ENCODE measurements around the gene IGFBP5. TPM values are rescaled to one million over a fixed set of nuclear protein-coding genes. Genes with fewer than 3 reads are reported as not detected.

IGFBP5 gene
- total RNA-seq, 4 donors from 2014 or later = 313 to 1,402 (median 682) TPM

DNA sequence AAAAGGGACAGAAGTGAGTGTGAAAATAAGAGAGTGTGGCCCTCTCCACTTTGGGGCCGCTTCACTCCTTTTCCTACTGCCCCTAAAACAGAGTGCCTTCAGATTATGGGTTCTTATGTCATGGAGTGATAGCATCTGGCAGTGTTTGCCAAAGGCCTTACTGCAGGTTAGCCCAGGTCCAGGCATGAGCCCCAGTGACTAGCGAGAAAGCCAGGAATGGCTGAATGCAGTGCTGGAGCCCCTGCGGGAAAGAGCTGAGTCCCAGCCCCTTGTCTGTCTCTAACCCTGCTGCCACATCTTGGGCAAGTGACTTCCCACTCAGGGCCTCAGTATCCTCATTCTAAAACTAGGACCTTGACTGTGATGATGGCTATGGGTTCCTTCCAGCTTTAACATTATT lies 6.0 kb downstream of the IGFBP5 start:
- no peak for ATAC-seq
- WGBS, 2 donors (ENCODE audit: low coverage in 1 of 2) = 60 to 80% methylated on average over 1 of the region's 3 CpGs
- TF ChIP-seq POLR2AphosphoS5 (IDR thresholded peaks at IDR 0.05) (no peak), EP300 (IDR thresholded peaks at IDR 0.05) (no peak), POLR2A (IDR thresholded peaks at IDR 0.05) (no peak)
- TF ChIP-seq, protein P1, sequence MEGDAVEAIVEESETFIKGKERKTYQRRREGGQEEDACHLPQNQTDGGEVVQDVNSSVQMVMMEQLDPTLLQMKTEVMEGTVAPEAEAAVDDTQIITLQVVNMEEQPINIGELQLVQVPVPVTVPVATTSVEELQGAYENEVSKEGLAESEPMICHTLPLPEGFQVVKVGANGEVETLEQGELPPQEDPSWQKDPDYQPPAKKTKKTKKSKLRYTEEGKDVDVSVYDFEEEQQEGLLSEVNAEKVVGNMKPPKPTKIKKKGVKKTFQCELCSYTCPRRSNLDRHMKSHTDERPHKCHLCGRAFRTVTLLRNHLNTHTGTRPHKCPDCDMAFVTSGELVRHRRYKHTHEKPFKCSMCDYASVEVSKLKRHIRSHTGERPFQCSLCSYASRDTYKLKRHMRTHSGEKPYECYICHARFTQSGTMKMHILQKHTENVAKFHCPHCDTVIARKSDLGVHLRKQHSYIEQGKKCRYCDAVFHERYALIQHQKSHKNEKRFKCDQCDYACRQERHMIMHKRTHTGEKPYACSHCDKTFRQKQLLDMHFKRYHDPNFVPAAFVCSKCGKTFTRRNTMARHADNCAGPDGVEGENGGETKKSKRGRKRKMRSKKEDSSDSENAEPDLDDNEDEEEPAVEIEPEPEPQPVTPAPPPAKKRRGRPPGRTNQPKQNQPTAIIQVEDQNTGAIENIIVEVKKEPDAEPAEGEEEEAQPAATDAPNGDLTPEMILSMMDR (IDR thresholded peaks at IDR 0.05) = no peak
- H3K9me3 ChIP-seq = no peaks in the 10 kb centered on the region
- H3K36me3 ChIP-seq = peaks cover 0 to 35% of the 10 kb centered on the region in 2 donors
- H3K27ac ChIP-seq = peak overlapping the region; percentile 41 to 93 (median 92)
- peaks cover 5 to 83% (median 42%) of the 10 kb centered on the region in 3 donors for H3K4me1 ChIP-seq
- peaks cover 9% of the 10 kb centered on the region for H3K27me3 ChIP-seq
- peak overlapping the region in 1 of 2 donors; percentile 82 for H3K4me3 ChIP-seq

DNA sequence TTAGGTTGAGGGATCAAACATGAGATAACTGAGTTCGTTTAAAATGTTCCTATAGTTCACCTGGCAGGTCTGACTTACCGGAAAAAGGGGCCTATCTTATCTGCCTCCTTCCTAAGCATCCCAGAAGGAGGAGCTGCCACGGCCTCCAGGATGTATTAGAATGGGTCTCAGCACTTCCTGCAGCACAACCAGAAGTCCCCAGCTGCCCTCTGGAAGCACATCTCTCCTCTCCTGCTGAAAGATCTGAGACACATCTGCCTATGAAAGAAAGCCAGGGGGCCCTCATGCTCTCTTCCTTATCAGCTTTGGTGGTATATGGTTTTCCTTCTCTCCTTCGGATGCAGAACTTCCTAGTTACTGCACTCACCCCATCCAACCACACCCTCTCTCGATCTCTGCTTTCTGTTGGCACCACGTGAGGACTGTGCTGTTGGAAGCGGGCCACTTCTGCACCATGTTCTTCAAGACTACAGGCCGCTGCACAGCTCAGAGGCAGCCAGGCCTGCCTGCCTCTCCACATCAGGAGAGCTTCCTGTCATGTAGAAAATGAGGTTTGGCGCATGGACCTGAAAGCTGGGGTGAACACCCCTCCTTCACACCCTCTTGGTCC lies 6.5 kb downstream of the IGFBP5 start:
- H3K27ac ChIP-seq = peak overlapping the region; percentile 41 to 93 (median 92)
- WGBS, 2 donors (ENCODE audit: low coverage in 1 of 2) = 37 to 67% methylated on average over 1 to 4 of the region's 9 CpGs
- TF ChIP-seq POLR2AphosphoS5 (IDR thresholded peaks at IDR 0.05) (peak; percentile 60), POLR2A (IDR thresholded peaks at IDR 0.05) (peak in 1 of 2 donors; percentile 9), EP300 (IDR thresholded peaks at IDR 0.05) (no peak)
- TF ChIP-seq, protein P1 (IDR thresholded peaks at IDR 0.05) = peak in 1 of 4 experiments; percentile 6
- H3K4me1 ChIP-seq = peaks cover 5 to 83% (median 45%) of the 10 kb centered on the region in 3 donors
- H3K27me3 ChIP-seq = peaks cover 3% of the 10 kb centered on the region
- peak overlapping the region in 1 of 2 donors; percentile 82 for H3K4me3 ChIP-seq
- peaks cover 0 to 35% of the 10 kb centered on the region in 2 donors for H3K36me3 ChIP-seq
- no peaks in the 10 kb centered on the region for H3K9me3 ChIP-seq
- no peak for ATAC-seq

DNA sequence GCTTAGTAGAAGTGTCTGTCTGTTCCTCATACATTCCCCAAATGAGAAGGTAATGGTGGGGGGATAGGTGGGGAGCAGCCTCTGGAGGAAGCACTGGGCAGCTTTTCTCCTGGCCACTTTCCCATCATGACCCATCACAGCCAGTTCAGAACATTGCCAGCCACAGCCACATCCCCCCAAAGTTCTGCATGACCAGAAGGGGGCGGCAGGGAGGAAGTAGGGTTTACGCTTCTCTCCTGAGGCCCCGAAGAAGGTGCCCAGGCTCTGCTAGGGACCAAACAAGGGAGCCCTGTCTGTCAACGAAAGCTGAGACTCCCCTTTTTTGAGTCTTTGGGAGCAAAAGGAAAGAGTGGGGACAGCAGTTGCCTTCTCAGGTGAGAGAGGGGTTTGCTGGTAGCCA lies 7.7 kb downstream of the IGFBP5 start:
- no peak for ATAC-seq
- peaks cover 10 to 88% (median 54%) of the 10 kb centered on the region in 3 donors for H3K4me1 ChIP-seq
- WGBS, 2 donors (ENCODE audit: low coverage in 1 of 2) = 14 to 60% methylated on average over 1 of the region's 4 CpGs
- TF ChIP-seq, protein P1 (IDR thresholded peaks at IDR 0.05) = peak in 3 of 4 experiments; percentile 7 to 40 (median 24)
- TF ChIP-seq POLR2A (IDR thresholded peaks at IDR 0.05) (no peak), EP300 (IDR thresholded peaks at IDR 0.05) (no peak)
- H3K27ac ChIP-seq = peak overlapping the region in 3 of 4 donors; percentile 64 to 93 (median 92)
- H3K4me3 ChIP-seq = no peak overlapping the region
- peaks cover 0 to 35% of the 10 kb centered on the region in 2 donors for H3K36me3 ChIP-seq
- no peaks in the 10 kb centered on the region for H3K27me3 ChIP-seq
- no peaks in the 10 kb centered on the region for H3K9me3 ChIP-seq

- no peaks in the 10 kb centered on the region for H3K27me3 ChIP-seq
- peaks cover 10 to 94% (median 53%) of the 10 kb centered on the region in 3 donors for H3K4me1 ChIP-seq
- ATAC-seq = no peak
- peaks cover 0 to 35% of the 10 kb centered on the region in 2 donors for H3K36me3 ChIP-seq
- H3K27ac ChIP-seq = peak overlapping the region in 3 of 4 donors; percentile 64 to 93 (median 92)
- H3K9me3 ChIP-seq = no peaks in the 10 kb centered on the region
- H3K4me3 ChIP-seq = no peak overlapping the region
- whole genome bisulfite sequencing, 2 donors (ENCODE audit: low coverage in 1 of 2) = 82% methylated on average over 2 of the region's 5 CpGs; no CpG with 5 or more reads in 1 of the 2 donors
- no peak for TF ChIP-seq POLR2AphosphoS5 (IDR thresholded peaks at IDR 0.05)
- TF ChIP-seq POLR2A (IDR thresholded peaks at IDR 0.05) = no peak
- TF ChIP-seq, protein P1 (IDR thresholded peaks at IDR 0.05) = no peak
- no peak for TF ChIP-seq EP300 (IDR thresholded peaks at IDR 0.05)
These were observed 8.2 kb downstream of the IGFBP5 start for GRCh38 chr2:216687111-216687510.

Data from gastroesophageal sphincter (tissue), 4 donors.